Esophagus muscularis mucosa (tissue), 4 donors: Measurements from ENCODE around the gene KIAA0825.

Source experiments
- EP300 ChIP-seq: sonication (generic); formaldehyde crosslinking; IDR thresholded peaks from one replicate; pipeline ENCODE4 v1.6.1; 2017; ENCODE audit warnings: antibody characterized with exemption
- POLR2A ChIP-seq: fragments of 450-650 bp; IDR thresholded peaks from one replicate; pipeline ENCODE4 v1.6.1; 2017; ENCODE audit warnings: antibody characterized with exemption, moderate library complexity, mild to moderate bottlenecking, low read depth
- POLR2AphosphoS5 ChIP-seq, 2 donors: sonication (generic); formaldehyde crosslinking; IDR thresholded peaks; one replicate each; pipeline ENCODE4 v1.6.1; 2017; ENCODE audit warnings: antibody characterized with exemption in 2 of 2
- TF ChIP-seq, protein P1 (sequence below), 3 experiments: fragments of 200-600 bp in 2 of 3; fragments of 450-650 bp in 1 of 3; sonication (generic) in 2 of 3; IDR thresholded peaks; one replicate each; pipeline ENCODE4 v1.5.1; 2017 to 2019; ENCODE audit warnings: antibody characterized with exemption in 3 of 3, mild to moderate bottlenecking in 2 of 3, moderate library complexity in 1 of 3

DNA sequence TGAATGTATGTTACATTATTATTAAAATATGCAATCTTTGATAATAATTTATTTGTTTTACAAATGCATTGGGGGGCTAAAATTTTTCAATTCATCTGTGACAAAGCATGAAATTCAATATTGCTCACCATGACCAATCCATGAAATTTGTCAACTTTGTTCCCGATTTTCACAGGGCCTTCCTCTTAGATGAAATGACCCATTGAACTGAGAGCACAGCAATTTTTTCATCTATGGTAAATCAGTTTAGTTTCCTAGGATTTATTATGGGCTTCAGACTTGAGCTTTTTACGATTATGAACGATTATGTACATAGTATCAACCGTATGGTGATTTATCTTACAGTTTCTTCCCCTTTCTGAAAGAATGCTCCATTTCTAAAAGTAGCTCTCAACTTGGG is 157.3 kb downstream of the KIAA0825 start:
- no peak for TF ChIP-seq EP300
- no peak for TF ChIP-seq POLR2AphosphoS5 (IDR thresholded peaks at IDR 0.05)
- TF ChIP-seq, protein P1, sequence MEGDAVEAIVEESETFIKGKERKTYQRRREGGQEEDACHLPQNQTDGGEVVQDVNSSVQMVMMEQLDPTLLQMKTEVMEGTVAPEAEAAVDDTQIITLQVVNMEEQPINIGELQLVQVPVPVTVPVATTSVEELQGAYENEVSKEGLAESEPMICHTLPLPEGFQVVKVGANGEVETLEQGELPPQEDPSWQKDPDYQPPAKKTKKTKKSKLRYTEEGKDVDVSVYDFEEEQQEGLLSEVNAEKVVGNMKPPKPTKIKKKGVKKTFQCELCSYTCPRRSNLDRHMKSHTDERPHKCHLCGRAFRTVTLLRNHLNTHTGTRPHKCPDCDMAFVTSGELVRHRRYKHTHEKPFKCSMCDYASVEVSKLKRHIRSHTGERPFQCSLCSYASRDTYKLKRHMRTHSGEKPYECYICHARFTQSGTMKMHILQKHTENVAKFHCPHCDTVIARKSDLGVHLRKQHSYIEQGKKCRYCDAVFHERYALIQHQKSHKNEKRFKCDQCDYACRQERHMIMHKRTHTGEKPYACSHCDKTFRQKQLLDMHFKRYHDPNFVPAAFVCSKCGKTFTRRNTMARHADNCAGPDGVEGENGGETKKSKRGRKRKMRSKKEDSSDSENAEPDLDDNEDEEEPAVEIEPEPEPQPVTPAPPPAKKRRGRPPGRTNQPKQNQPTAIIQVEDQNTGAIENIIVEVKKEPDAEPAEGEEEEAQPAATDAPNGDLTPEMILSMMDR (IDR thresholded peaks at IDR 0.05): no peak
- no peak for TF ChIP-seq POLR2A
